Measurements from ENCODE around the gene EAF2. TPM values are rescaled to one million over a fixed set of nuclear protein-coding genes. Genes with fewer than 3 reads are reported as not detected.

Gene EAF2
- total RNA-seq, 6 experiments from 2014 or later: 1.4 to 3.0 (median 2.0) TPM

DNA sequence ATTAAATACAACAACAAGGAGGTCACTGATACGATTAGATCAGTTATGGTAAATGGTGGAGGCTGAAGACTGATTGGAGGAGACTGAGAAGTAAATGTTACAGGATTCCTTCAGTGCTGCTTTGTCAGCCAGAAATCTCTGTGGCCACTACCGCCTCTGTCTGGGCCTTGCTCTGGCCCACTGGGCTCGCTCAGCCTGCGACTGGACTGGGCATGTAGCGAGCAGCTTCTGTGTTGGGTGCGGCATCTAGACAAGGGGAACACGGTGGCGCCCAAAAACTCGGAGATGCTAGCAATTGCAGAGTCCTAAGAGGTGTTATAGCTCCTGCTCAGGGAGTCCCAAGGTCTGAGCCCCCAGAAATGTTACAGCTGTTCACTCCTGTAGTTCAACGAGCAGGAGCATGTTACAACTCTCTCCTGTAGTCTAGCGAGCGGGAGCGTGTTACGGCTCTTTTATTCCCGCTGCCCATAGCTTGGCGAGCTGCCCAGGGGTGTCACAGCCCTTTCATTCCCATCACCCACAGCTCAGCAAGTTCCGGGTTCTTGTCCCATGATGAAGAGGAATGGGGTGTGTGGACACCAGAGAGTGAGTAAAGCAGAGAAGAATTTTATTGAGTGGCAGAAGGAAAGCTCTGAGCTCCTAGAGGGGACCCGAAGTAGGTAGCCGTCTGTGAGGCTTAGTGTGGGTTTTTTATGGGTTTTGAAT is 83.9 kb downstream of the EAF2 start:
- H3K4me3 ChIP-seq: no peak overlapping the region
- H3K4me1 ChIP-seq: no peaks in the 10 kb centered on the region
- no peak overlapping the region for H3K27ac ChIP-seq
- no peaks in the 10 kb centered on the region for H3K27me3 ChIP-seq
- DNase-seq (peak in 1 of 3 donors; percentile 26), ATAC-seq (no peak)
- WGBS (ENCODE audit: insufficient coverage, low coverage, low lambda C conversion rate, missing lambda C conversion rate): 89% methylated on average over 10 of the region's 19 CpGs
- H3K36me3 ChIP-seq: no peaks in the 10 kb centered on the region
- intact Hi-C loops (cut with DNase I): no loop called here
- TF ChIP-seq POLR2A (IDR thresholded peaks at IDR 0.05): no peak
- TF ChIP-seq, protein P1, sequence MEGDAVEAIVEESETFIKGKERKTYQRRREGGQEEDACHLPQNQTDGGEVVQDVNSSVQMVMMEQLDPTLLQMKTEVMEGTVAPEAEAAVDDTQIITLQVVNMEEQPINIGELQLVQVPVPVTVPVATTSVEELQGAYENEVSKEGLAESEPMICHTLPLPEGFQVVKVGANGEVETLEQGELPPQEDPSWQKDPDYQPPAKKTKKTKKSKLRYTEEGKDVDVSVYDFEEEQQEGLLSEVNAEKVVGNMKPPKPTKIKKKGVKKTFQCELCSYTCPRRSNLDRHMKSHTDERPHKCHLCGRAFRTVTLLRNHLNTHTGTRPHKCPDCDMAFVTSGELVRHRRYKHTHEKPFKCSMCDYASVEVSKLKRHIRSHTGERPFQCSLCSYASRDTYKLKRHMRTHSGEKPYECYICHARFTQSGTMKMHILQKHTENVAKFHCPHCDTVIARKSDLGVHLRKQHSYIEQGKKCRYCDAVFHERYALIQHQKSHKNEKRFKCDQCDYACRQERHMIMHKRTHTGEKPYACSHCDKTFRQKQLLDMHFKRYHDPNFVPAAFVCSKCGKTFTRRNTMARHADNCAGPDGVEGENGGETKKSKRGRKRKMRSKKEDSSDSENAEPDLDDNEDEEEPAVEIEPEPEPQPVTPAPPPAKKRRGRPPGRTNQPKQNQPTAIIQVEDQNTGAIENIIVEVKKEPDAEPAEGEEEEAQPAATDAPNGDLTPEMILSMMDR (IDR thresholded peaks at IDR 0.05): no peak
- H3K9me3 ChIP-seq: no peaks in the 10 kb centered on the region

DNA sequence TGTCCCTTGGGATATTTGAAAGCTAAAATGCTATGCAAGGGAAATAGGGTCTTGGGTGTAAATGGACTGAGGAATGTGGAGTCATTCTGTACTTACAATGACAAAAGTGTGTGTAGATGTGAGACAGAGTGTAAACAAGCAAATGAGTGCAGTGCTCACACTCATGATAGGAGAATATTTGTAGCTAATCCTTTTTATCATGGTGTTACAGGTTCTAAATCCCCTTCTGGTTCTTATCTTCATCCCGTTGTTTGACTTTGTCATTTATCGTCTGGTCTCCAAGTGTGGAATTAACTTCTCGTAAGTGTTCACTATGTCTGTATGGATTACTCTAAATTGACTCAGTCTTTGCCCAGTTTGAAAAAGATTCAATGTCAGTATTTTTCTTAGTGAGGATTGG is 89.7 kb downstream of the EAF2 start:
- Histone ChIP-seq H3K36me3 (peaks cover 0 to 2% (median 0%) of the 10 kb centered on the region in 4 donors), H3K4me1 (no peaks in the 10 kb centered on the region), H3K27ac (no peak overlapping the region), H3K27me3 (no peaks in the 10 kb centered on the region), H3K9me3 (no peaks in the 10 kb centered on the region), H3K4me3 (no peak overlapping the region)
- 83% methylated on average over 3 of the region's 3 CpGs for WGBS (ENCODE audit: insufficient coverage, low coverage, low lambda C conversion rate, missing lambda C conversion rate)
- DNase-seq: no peak
- TF ChIP-seq, protein P1 (IDR thresholded peaks at IDR 0.05): no peak
- no peak for TF ChIP-seq POLR2A (IDR thresholded peaks at IDR 0.05)
- no peak for ATAC-seq
- intact Hi-C loops (cut with DNase I): no loop called here

DNA sequence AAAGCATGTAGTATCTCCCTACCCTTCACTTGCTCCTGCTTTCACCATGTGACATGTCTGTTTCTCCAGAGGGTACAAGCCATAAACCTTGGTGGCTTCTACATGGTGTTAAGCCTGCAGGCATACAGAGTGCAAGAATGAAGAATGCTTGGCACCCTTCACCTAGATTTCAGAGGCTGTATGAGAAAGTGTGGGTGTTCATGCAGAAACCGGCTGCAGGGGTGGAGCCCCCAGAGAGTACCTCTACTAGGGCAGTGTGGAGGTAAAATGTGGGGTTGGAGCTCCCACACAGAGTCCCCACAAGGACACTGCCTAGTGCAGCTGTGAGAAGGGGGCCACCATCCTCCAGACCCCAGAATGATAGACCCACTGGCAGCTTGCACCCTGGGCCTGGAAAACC is 91.4 kb downstream of the EAF2 start:
- ATAC-seq: no peak
- DNase-seq: no peak
- Histone ChIP-seq H3K4me1 (no peaks in the 10 kb centered on the region), H3K27me3 (no peaks in the 10 kb centered on the region), H3K27ac (no peak overlapping the region), H3K36me3 (peaks cover 0 to 2% (median 0%) of the 10 kb centered on the region in 4 donors), H3K9me3 (no peaks in the 10 kb centered on the region), H3K4me3 (no peak overlapping the region)
- WGBS (ENCODE audit: insufficient coverage, low coverage, low lambda C conversion rate, missing lambda C conversion rate): 100% methylated on average over 1 of the region's 1 CpG
- TF ChIP-seq, protein P1 (IDR thresholded peaks at IDR 0.05): no peak
- no peak for TF ChIP-seq POLR2A (IDR thresholded peaks at IDR 0.05)
- intact Hi-C loops (cut with DNase I): no loop called here

Other genes starting within 250 kb of the EAF2 start
- gene FBXO40, start 241.8 kb upstream of the EAF2 start, total RNA-seq: under 1 TPM in 2 of 6 experiments, not detected in 4; 0.07 to 0.10 TPM
- gene HCLS1, start 174.3 kb upstream of the EAF2 start, total RNA-seq: 10 to 100 TPM; 13.7 to 20.4 (median 16.9) TPM
- 10 to 100 TPM; 26.8 to 31.7 (median 29.5) TPM for gene GOLGB1, start 85.5 kb upstream of the EAF2 start, total RNA-seq
- gene IQCB1, start 149 bp upstream of the EAF2 start, total RNA-seq: 1 to 10 TPM; 3.6 to 8.8 (median 5.4) TPM
- 1 to 10 TPM in 3 of 6 experiments, under 1 TPM in 3; 0.18 to 1.7 (median 0.97) TPM for gene SLC15A2, start 59.2 kb downstream of the EAF2 start, total RNA-seq
- gene ILDR1, start 187.0 kb downstream of the EAF2 start, total RNA-seq: under 1 TPM in 5 of 6 experiments, not detected in 1; 0.12 to 0.88 (median 0.33) TPM
- 1 to 10 TPM in 5 of 6 experiments, under 1 TPM in 1; 0.97 to 6.7 (median 3.4) TPM for gene CD86, start 220.2 kb downstream of the EAF2 start, total RNA-seq